T-cell (primary cell): Measurements from ENCODE around the gene TPP2. TPM values are rescaled to one million over a fixed set of nuclear protein-coding genes. Genes with fewer than 3 reads are reported as not detected.
A peak's percentile ranks its signal among the peaks of the same experiment; 100 is the strongest.

Source experiments
- ATAC-seq, 4 experiments: fragments of 200-7000 bp in 3 of 4; fragments of 150-1000 bp in 1 of 4; cut with Tn5 transposase; replicated peaks in 1 of 4; 1 replicate in 3 of 4; 2 replicates in 1 of 4; pipeline ENCODE4 v1.10.0; 2021; ENCODE audit warnings: moderate library complexity in 3 of 4, mild to moderate bottlenecking in 2 of 4, moderate number of reproducible peaks in 1 of 4
- CTCF ChIA-PET, 2 donors: fragments of 300-600 bp; sonication (Branson Sonifier 250); formaldehyde crosslinking; loops; one replicate each; lab custom pipeline; 2022; ENCODE audit warnings: antibody characterized with exemption in 2 of 2; lab: Charles Lee
- POLR2A ChIA-PET, 2 donors: fragments of 300-600 bp; sonication (Branson Sonifier 250); formaldehyde crosslinking; loops; one replicate each; lab custom pipeline; 2022; ENCODE audit warnings: antibody characterized with exemption in 2 of 2; lab: Charles Lee
- DNase-seq, 35 experiments: peaks; one replicate each; pipeline versions ENCODE4 v3.0.0 to v3.0.0-alpha.2; 2013 to 2023
- H3K27ac ChIP-seq: one replicate; pipeline ENCODE4 v1.5.1; 2013; ENCODE audit warnings: low read length
- H3K27me3 ChIP-seq, 2 experiments: replicated peaks in 1 of 2; 1 replicate in 1 of 2; 2 replicates in 1 of 2; pipeline versions ENCODE4 v1.6.1 to v1.7.0; 2013; ENCODE audit warnings: low read length in 1 of 2, mixed read lengths in 1 of 2; ENCODE audit not compliant: control insufficient read depth in 2 of 2, insufficient read depth in 2 of 2; ENCODE audit errors: extremely low read depth in 1 of 2
- H3K36me3 ChIP-seq, 2 donors: 1 replicate in 1 of 2; 2 replicates in 1 of 2; pipeline versions ENCODE4 v1.6.1 to v1.7.0; 2013; ENCODE audit warnings: low read length in 1 of 2; ENCODE audit not compliant: control insufficient read depth in 2 of 2, insufficient read depth in 1 of 2; ENCODE audit errors: extremely low read depth in 1 of 2
- H3K4me1 ChIP-seq, 2 experiments: 1 replicate in 1 of 2; 2 replicates in 1 of 2; pipeline versions ENCODE4 v1.6.1 to v1.7.0; 2013; ENCODE audit warnings: low read length in 2 of 2, mixed read lengths in 1 of 2; ENCODE audit not compliant: insufficient read depth in 2 of 2, control insufficient read depth in 1 of 2; ENCODE audit errors: extremely low read depth in 1 of 2
- H3K4me3 ChIP-seq, 2 donors: 1 replicate in 1 of 2; 2 replicates in 1 of 2; pipeline versions ENCODE4 v1.5.1 to v1.7.0; 2013; ENCODE audit warnings: mild to moderate bottlenecking in 2 of 2, low read length in 1 of 2, moderate library complexity in 1 of 2; ENCODE audit not compliant: control insufficient read depth in 1 of 2; ENCODE audit errors: extremely low read depth in 1 of 2
- H3K9me3 ChIP-seq: 2 replicates; pipeline ENCODE4 v1.7.0; 2013
- H3K27ac Mint-ChIP-seq, 2 donors: one replicate each; pipeline ENCODE4 v1.8.0; 2020 to 2021; ENCODE audit warnings: mild to moderate bottlenecking in 2 of 2, mixed read lengths in 2 of 2
- H3K27me3 Mint-ChIP-seq, 2 donors: one replicate each; pipeline ENCODE4 v1.8.0; 2021 to 2022; ENCODE audit warnings: mixed read lengths in 2 of 2
- H3K36me3 Mint-ChIP-seq: one replicate; pipeline ENCODE4 v1.8.0; 2021; ENCODE audit warnings: mixed read lengths
- H3K4me1 Mint-ChIP-seq, 3 donors: one replicate each; pipeline ENCODE4 v1.8.0; 2020 to 2022; ENCODE audit warnings: mixed read lengths in 3 of 3, mild to moderate bottlenecking in 1 of 3
- H3K4me3 Mint-ChIP-seq, 3 donors: one replicate each; pipeline ENCODE4 v1.8.0; 2020 to 2022; ENCODE audit warnings: mild to moderate bottlenecking in 3 of 3, mixed read lengths in 3 of 3, moderate library complexity in 3 of 3
- H3K9me3 Mint-ChIP-seq, 3 donors: one replicate each; pipeline ENCODE4 v1.8.0; 2020 to 2022; ENCODE audit warnings: mixed read lengths in 3 of 3
- WGBS: methylation state at CpG from one replicate; pipeline ENCODE4 v1.1.5; 2013; ENCODE audit warnings: missing lambda C conversion rate; ENCODE audit not compliant: insufficient coverage; 5-methylcytosine and 5-hydroxymethylcytosine counted together
- total RNA-seq, 35 experiments: library from RNA in 6 of 35; stranded (reverse) in 6 of 35; fragments of 120-200 nt in 1 of 35; gene quantifications; one replicate each; pipeline versions ENCODE4 v1.2.1 to v1.2.4 and lab custom pipeline; 2013 to 2026

Gene TPP2
- total RNA-seq, 5 donors from 2014 or later (not counting 1 experiment from before 2014, with no cell fraction given), result 111 to 135 (median 115) TPM

GRCh38 chr13:102650444-102650843 is 53.7 kb downstream of the TPP2 start:
- Histone ChIP-seq H3K27ac (no peak overlapping the region), H3K4me1 (no peaks in the 10 kb centered on the region), H3K27me3 (no peaks in the 10 kb centered on the region), H3K9me3 (no peaks in the 10 kb centered on the region), H3K4me3 (no peak overlapping the region), H3K36me3 (peaks cover under 1 to 54% of the 10 kb centered on the region in 2 donors)
- peaks cover 48% of the 10 kb centered on the region for H3K36me3 Mint-ChIP-seq
- ChIA-PET POLR2A (no interaction called here), CTCF (interaction anchor here (0.7 to 0.9 kb wide), 2 partner anchors 10 to 69 kb away, joined by 4 read pairs; no protein-coding TSS in a partner anchor)
- DNase-seq, result no peak
- no CpG with 5 or more reads among the region's 3 CpGs for WGBS
- H3K27me3 Mint-ChIP-seq, result no peaks in the 10 kb centered on the region
- no peak overlapping the region for H3K4me3 Mint-ChIP-seq
- no peaks in the 10 kb centered on the region for H3K9me3 Mint-ChIP-seq
- H3K27ac Mint-ChIP-seq, result no peak overlapping the region
- ATAC-seq, result no peak
- peaks cover 0 to 3% (median 2%) of the 10 kb centered on the region in 3 donors for H3K4me1 Mint-ChIP-seq

GRCh38 chr13:102651392-102651791 is 54.6 kb downstream of the TPP2 start:
- ATAC-seq, result no peak
- ChIA-PET POLR2A (interaction anchor here (0.6 to 1.0 kb wide), 4 partner anchors 15 to 49 kb away, joined by 3 to 5 read pairs (median 3); no protein-coding TSS in a partner anchor), CTCF (interaction anchor here (1.1 to 1.4 kb wide), 2 partner anchors 8 to 10 kb away, joined by 3 to 4 read pairs; no protein-coding TSS in a partner anchor)
- Histone ChIP-seq H3K9me3 (no peaks in the 10 kb centered on the region), H3K36me3 (peaks cover 3 to 55% of the 10 kb centered on the region in 2 donors), H3K27me3 (no peaks in the 10 kb centered on the region), H3K4me3 (no peak overlapping the region), H3K4me1 (no peaks in the 10 kb centered on the region), H3K27ac (no peak overlapping the region)
- DNase-seq, result no peak
- peaks cover 0 to 3% (median 2%) of the 10 kb centered on the region in 3 donors for H3K4me1 Mint-ChIP-seq
- no peaks in the 10 kb centered on the region for H3K27me3 Mint-ChIP-seq
- H3K36me3 Mint-ChIP-seq, result peaks cover 41% of the 10 kb centered on the region
- no peak overlapping the region for H3K4me3 Mint-ChIP-seq
- peak overlapping the region in 1 of 2 donors; percentile 27 for H3K27ac Mint-ChIP-seq
- no peaks in the 10 kb centered on the region for H3K9me3 Mint-ChIP-seq

GRCh38 chr13:102651892-102652291 is 55.1 kb downstream of the TPP2 start:
- Histone ChIP-seq H3K27me3 (no peaks in the 10 kb centered on the region), H3K27ac (no peak overlapping the region), H3K4me1 (no peaks in the 10 kb centered on the region), H3K4me3 (no peak overlapping the region), H3K9me3 (no peaks in the 10 kb centered on the region), H3K36me3 (peaks cover 3 to 60% of the 10 kb centered on the region in 2 donors)
- Mint-ChIP-seq H3K4me1 (peaks cover 0 to 3% (median 2%) of the 10 kb centered on the region in 3 donors), H3K36me3 (peaks cover 38% of the 10 kb centered on the region), H3K27ac (no peak overlapping the region), H3K4me3 (no peak overlapping the region), H3K27me3 (no peaks in the 10 kb centered on the region), H3K9me3 (no peaks in the 10 kb centered on the region)
- ChIA-PET CTCF (interaction anchor here (1.1 to 1.4 kb wide), 3 partner anchors 9 to 70 kb away, joined by 3 to 4 read pairs (median 3); no protein-coding TSS in a partner anchor), POLR2A (interaction anchor here (0.6 to 1.0 kb wide), 5 partner anchors 15 to 50 kb away, joined by 3 to 5 read pairs (median 3); no protein-coding TSS in a partner anchor)
- no peak for ATAC-seq
- 83% methylated on average over 4 of the region's 5 CpGs for WGBS
- no peak for DNase-seq

- CTCF ChIA-PET, result interaction anchor here in 1 of 2 donors (1.2 kb wide), 1 partner anchor 18 kb away, joined by 3 read pairs; no protein-coding TSS in a partner anchor
- ATAC-seq (no peak), DNase-seq (no peak)
- no peak overlapping the region for H3K27ac ChIP-seq
- Mint-ChIP-seq H3K27ac (no peak overlapping the region), H3K27me3 (no peaks in the 10 kb centered on the region), H3K4me1 (no peaks in the 10 kb centered on the region), H3K9me3 (peaks cover 0 to 4% (median 0%) of the 10 kb centered on the region in 3 donors), H3K36me3 (peaks cover 38% of the 10 kb centered on the region), H3K4me3 (no peak overlapping the region)
- no peaks in the 10 kb centered on the region for H3K4me1 ChIP-seq
- H3K9me3 ChIP-seq, result no peaks in the 10 kb centered on the region
- H3K4me3 ChIP-seq, result no peak overlapping the region
- 86% methylated on average over 1 of the region's 2 CpGs for WGBS
- H3K27me3 ChIP-seq, result no peaks in the 10 kb centered on the region
- peaks cover 3 to 56% of the 10 kb centered on the region in 2 donors for H3K36me3 ChIP-seq
- POLR2A ChIA-PET, result no interaction called here
Observed at GRCh38 chr13:102654756-102655155, 58.0 kb downstream of the TPP2 start.

- no peaks in the 10 kb centered on the region for H3K9me3 ChIP-seq
- WGBS, result no CpG with 5 or more reads among the region's 6 CpGs
- no peak overlapping the region for H3K4me3 ChIP-seq
- no peaks in the 10 kb centered on the region for H3K27me3 ChIP-seq
- CTCF ChIA-PET, result interaction anchor here (0.6 to 1.9 kb wide), 7 partner anchors 31 to 279 kb away, joined by 3 to 9 read pairs (median 5); no protein-coding TSS in a partner anchor
- no peak overlapping the region for H3K27ac ChIP-seq
- ATAC-seq (no peak), DNase-seq (peak in 1 of 35 experiments; percentile 19)
- Mint-ChIP-seq H3K36me3 (peaks cover 42% of the 10 kb centered on the region), H3K27me3 (no peaks in the 10 kb centered on the region), H3K27ac (no peak overlapping the region), H3K9me3 (peaks cover 0 to 4% (median 0%) of the 10 kb centered on the region in 3 donors), H3K4me1 (no peaks in the 10 kb centered on the region), H3K4me3 (no peak overlapping the region)
- POLR2A ChIA-PET, result no interaction called here
- no peaks in the 10 kb centered on the region for H3K4me1 ChIP-seq
- peaks cover 3 to 51% of the 10 kb centered on the region in 2 donors for H3K36me3 ChIP-seq
Observed at GRCh38 chr13:102657630-102658029, 60.8 kb downstream of the TPP2 start.

GRCh38 chr13:102658660-102659059 is 61.9 kb downstream of the TPP2 start:
- Mint-ChIP-seq H3K9me3 (peaks cover 0 to 4% (median 0%) of the 10 kb centered on the region in 3 donors), H3K27ac (no peak overlapping the region), H3K4me3 (no peak overlapping the region), H3K36me3 (peaks cover 42% of the 10 kb centered on the region), H3K27me3 (no peaks in the 10 kb centered on the region), H3K4me1 (no peaks in the 10 kb centered on the region)
- Histone ChIP-seq H3K9me3 (no peaks in the 10 kb centered on the region), H3K4me3 (no peak overlapping the region), H3K27ac (no peak overlapping the region), H3K36me3 (peaks cover 3 to 48% of the 10 kb centered on the region in 2 donors), H3K27me3 (no peaks in the 10 kb centered on the region), H3K4me1 (no peaks in the 10 kb centered on the region)
- ATAC-seq (no peak), DNase-seq (no peak)
- WGBS, result 100% methylated on average over 1 of the region's 3 CpGs
- ChIA-PET CTCF (interaction anchor here (0.9 to 1.9 kb wide), 4 partner anchors 66 to 79 kb away, joined by 4 to 6 read pairs (median 5); no protein-coding TSS in a partner anchor), POLR2A (interaction anchor here (0.6 kb wide), 2 partner anchors 20 to 53 kb away, joined by 3 to 4 read pairs; no protein-coding TSS in a partner anchor)
